K562 (cell line): ENCODE data around the gene EML6. TPM values are rescaled to one million over a fixed set of nuclear protein-coding genes. Genes with fewer than 3 reads are reported as not detected.

Experiments used
- ATAC-seq: fragments of 200-7000 bp; cut with Tn5 transposase; 3 replicates; pipeline ENCODE4 v1.9.1; 2020; ENCODE audit warnings: moderate library complexity
- BruUV-seq: library from RNA; stranded (reverse); fragments of 400-500 nt; replicated peaks from 2 replicates; lab custom pipeline; 2021; lab: Mats Ljungman, UMichigan
- CTCF ChIA-PET: fragments of 300-600 bp; formaldehyde crosslinking; extraction: SDS; loops from one replicate; lab custom pipeline; 2021; ENCODE audit warnings: low intra/inter-chr PET ratio; lab: Yijun Ruan, JAX
- POLR2A ChIA-PET: fragments of 300-600, 350-650 bp; sonication (Branson Sonifier 250); formaldehyde crosslinking; extraction: SDS; loops from one replicate; lab custom pipeline; 2021; ENCODE audit warnings: antibody characterized with exemption, inconsistent platforms; lab: Yijun Ruan, JAX
- DNase-seq, 4 experiments: peaks; one replicate each; pipeline versions ENCODE4 v3.0.0 to v3.0.0-alpha.2; 2011 to 2018; ENCODE audit warnings: low spot score in 3 of 4, mixed read lengths in 3 of 4; ENCODE audit errors: extremely low read depth in 1 of 4
- FAIRE-seq: peaks from 2 replicates; lab custom pipeline; 2011; peaks lifted over from hg19 to GRCh38; lab: Jason Lieb, UNC
- H2AFZ ChIP-seq: 2 replicates; pipeline ENCODE4 v1.6.0; 2011; ENCODE audit warnings: low read depth, low read length, control low read depth, inconsistent platforms
- H3K27ac ChIP-seq: fragments of 200-600 bp; 3 replicates; pipeline ENCODE4 v1.8.0; 2011; ENCODE audit warnings: low read depth, mild to moderate bottlenecking, control low read depth, inconsistent platforms, low read length, moderate library complexity, mixed read lengths; ENCODE audit errors: extremely low read depth
- H3K27me3 ChIP-seq, 2 experiments: fragments of 300-600 bp in 1 of 2; 2 replicates in 1 of 2; 3 replicates in 1 of 2; pipeline versions ENCODE4 v1.6.0 to v1.8.0; 2011; ENCODE audit warnings: inconsistent platforms in 2 of 2, low read length in 2 of 2, mild to moderate bottlenecking in 1 of 2, mixed read lengths in 1 of 2, moderate library complexity in 1 of 2; ENCODE audit not compliant: control insufficient read depth in 2 of 2, insufficient read depth in 2 of 2
- H3K36me3 ChIP-seq: fragments of 300-600 bp; 3 replicates; pipeline ENCODE4 v1.8.0; 2011; ENCODE audit warnings: mild to moderate bottlenecking, low read length, inconsistent platforms; ENCODE audit not compliant: control insufficient read depth, insufficient read depth
- H3K4me1 ChIP-seq, 2 experiments: fragments of 200-600 bp in 1 of 2; replicated peaks in 1 of 2; 2 replicates in 1 of 2; 3 replicates in 1 of 2; pipeline versions ENCODE4 v1.5.1 to v1.8.0; 2011; ENCODE audit warnings: inconsistent platforms in 2 of 2, low read length in 2 of 2, mild to moderate bottlenecking in 1 of 2, mixed read lengths in 1 of 2, moderate library complexity in 1 of 2; ENCODE audit not compliant: control insufficient read depth in 2 of 2, insufficient read depth in 2 of 2
- H3K4me2 ChIP-seq: 2 replicates; pipeline ENCODE4 v1.6.1; 2011; ENCODE audit warnings: low read length, control low read depth, inconsistent platforms, mixed read lengths; ENCODE audit not compliant: insufficient read depth
- H3K4me3 ChIP-seq: fragments of 200-600 bp; sonication (generic), shearing (Covaris generic); 2 replicates; pipeline ENCODE4 v1.5.1; 2016; ENCODE audit warnings: control low read depth, inconsistent platforms
- H3K79me2 ChIP-seq: fragments of 200-600 bp; 3 replicates; pipeline ENCODE4 v1.8.0; 2011; ENCODE audit warnings: low read length, inconsistent platforms; ENCODE audit not compliant: control insufficient read depth, insufficient read depth
- H3K9ac ChIP-seq, 2 experiments: 2 replicates each; pipeline versions ENCODE4 v1.6.0 to v1.6.1; 2011; ENCODE audit warnings: low read depth in 2 of 2, low read length in 2 of 2, control low read depth in 1 of 2, inconsistent platforms in 1 of 2, mild to moderate bottlenecking in 1 of 2, mixed read lengths in 1 of 2; ENCODE audit not compliant: insufficient read depth in 1 of 2
- H3K9me1 ChIP-seq: one replicate; pipeline ENCODE4 v1.6.0; 2011; ENCODE audit warnings: inconsistent platforms, mild to moderate bottlenecking, low read length, moderate library complexity; ENCODE audit not compliant: control insufficient read depth, insufficient read depth
- H3K9me3 ChIP-seq: replicated peaks from 2 replicates; pipeline ENCODE4 v1.5.1; 2011; ENCODE audit warnings: low read depth, low read length, inconsistent platforms; ENCODE audit not compliant: control insufficient read depth, insufficient read depth
- H4K20me1 ChIP-seq: replicated peaks from 2 replicates; pipeline ENCODE4 v1.6.1; 2011; ENCODE audit warnings: low read length, inconsistent platforms, mixed read lengths; ENCODE audit not compliant: control insufficient read depth, insufficient read depth
- AFF1 ChIP-seq, 2 experiments: fragments of 450-650 bp; IDR thresholded peaks; 2 replicates each; pipeline ENCODE4 v1.6.1; 2018; ENCODE audit warnings: mild to moderate bottlenecking in 2 of 2, low read depth in 1 of 2; ENCODE audit not compliant: partially characterized antibody in 2 of 2
- C11orf30 ChIP-seq: fragments of 450-650 bp; IDR thresholded peaks from 2 replicates; pipeline ENCODE4 v1.6.1; 2016; ENCODE audit warnings: low read depth, mild to moderate bottlenecking
- KLF1 ChIP-seq: fragments of 450-650 bp; IDR thresholded peaks from 2 replicates; pipeline ENCODE4 v1.6.1; 2016; ENCODE audit warnings: missing genetic modification characterization, missing compliant biosample characterization
- PKNOX1 ChIP-seq: fragments of 450-650 bp; IDR thresholded peaks from 2 replicates; pipeline ENCODE4 v1.6.1; 2016
- ZNF146 ChIP-seq: IDR thresholded peaks from one replicate; pipeline ENCODE4 v1.6.1; 2018; ENCODE audit warnings: missing compliant biosample characterization; ENCODE audit not compliant: unreplicated experiment
- ZNF316 ChIP-seq: fragments of 450-650 bp; IDR thresholded peaks from 2 replicates; pipeline ENCODE4 v1.6.1; 2016
- WGBS: fragments of 100-300 bp; shearing (Covaris generic); methylation state at CpG from one replicate; pipeline ENCODE4 v1.1.6; 2016; ENCODE audit warnings: low coverage, mixed read lengths; ENCODE audit not compliant: insufficient coverage; ENCODE audit errors: missing lambda C conversion rate; 5-methylcytosine and 5-hydroxymethylcytosine counted together
- in situ Hi-C: fragments of 300-500 bp; cut with MboI; formaldehyde crosslinking; loops from 4 replicates; pipeline ENCODE4 v1.15.0; 2018; ENCODE audit warnings: inconsistent platforms, mixed read lengths
- intact Hi-C: fragments of 100-400 bp; cut with micrococcal nuclease; formaldehyde crosslinking; loops from 2 replicates; pipeline ENCODE4 v1.14.2; 2022
- polyA plus RNA-seq, 8 experiments: library from polyadenylated mRNA; depleted of rRNA in 4 of 8; stranded (reverse) in 5 of 8; unstranded in 3 of 8; fragments of >200 nt; fragmentation: Nextera tagmentation in 2 of 8; fragmentation: Illumina TruSeq in 1 of 8; extraction: Ambion mirVana in 2 of 8; extraction: Trizol in 1 of 8; gene quantifications; 2 replicates each; pipeline versions ENCODE4 v1.2.1 to v1.2.3, GENCODE V29; 2011 to 2014; ENCODE audit warnings: inconsistent platforms in 1 of 8, missing spikeins in 1 of 8
- total RNA-seq, 7 experiments: library from RNA; depleted of rRNA in 6 of 7; stranded (reverse); fragments of >200 nt in 6 of 7; fragmentation: Illumina TruSeq in 2 of 7; extraction: Trizol in 2 of 7; gene quantifications; 2 replicates each; pipeline versions ENCODE4 v1.2.1 to v1.2.3, GENCODE V29; 2011 to 2021; ENCODE audit warnings: low replicate concordance in 1 of 7

The EML6 gene
- total and polyA plus RNA-seq, 9 of the 15 experiments (the other 6 are each of a cell fraction or from before 2014, with no cell fraction given): 0.07 to 0.56 (median 0.25) TPM

GRCh38 chr2:54912893-54913292 lies 189.4 kb downstream of the EML6 start:
- Histone ChIP-seq H3K4me1 (no peaks in the 10 kb centered on the region), H3K79me2 (no peaks in the 10 kb centered on the region), H3K4me3 (no peak overlapping the region), H3K27ac (no peak overlapping the region), H2AFZ (no peak overlapping the region), H4K20me1 (no peaks in the 10 kb centered on the region), H3K36me3 (no peaks in the 10 kb centered on the region), H3K4me2 (no peak overlapping the region), H3K9me3 (no peaks in the 10 kb centered on the region), H3K9me1 (no peaks in the 10 kb centered on the region), H3K9ac (no peak overlapping the region), H3K27me3 (no peaks in the 10 kb centered on the region; a peak in 1 of 5 replicates)
- FAIRE-seq (no peak), DNase-seq (no peak), ATAC-seq (no peak)
- intact Hi-C loops: no loop called here
- POLR2A ChIA-PET: interaction anchor here (0.8 kb wide), 1 partner anchor 163 kb away, joined by 3 read pairs; no protein-coding TSS in a partner anchor
- no TSS peak for BruUV-seq
- in situ Hi-C loops: no loop called here
- CTCF ChIA-PET: no interaction called here
- WGBS: 0% methylated on average over 1 of the region's 1 CpG
- peak; percentile 2 for TF ChIP-seq ZNF146 (CRISPR knock-in tag)
- no peak for TF ChIP-seq KLF1

- no peak overlapping the region for H3K27ac ChIP-seq
- TF ChIP-seq C11orf30: peak; percentile 23; the same call in 1 of the 2 replicates
- TF ChIP-seq AFF1 (IDR thresholded peaks at IDR 0.05; ENCODE audit: low read depth in 1 of 2, partially characterized antibody in 2 of 2): no peak
- TF ChIP-seq ZNF316: peak; percentile 73
- no peak for TF ChIP-seq PKNOX1
- no peaks in the 10 kb centered on the region for H3K9me3 ChIP-seq
- H3K27me3 ChIP-seq: no peaks in the 10 kb centered on the region; a peak in 1 of 5 replicates
- no TSS peak for BruUV-seq
- ChIA-PET CTCF (no interaction called here), POLR2A (no interaction called here)
- no peak overlapping the region for H2AFZ ChIP-seq
- no peaks in the 10 kb centered on the region for H4K20me1 ChIP-seq
- FAIRE-seq: no peak
- no peaks in the 10 kb centered on the region for H3K79me2 ChIP-seq
- no peak for ATAC-seq
- DNase-seq: no peak
- no peaks in the 10 kb centered on the region for H3K4me1 ChIP-seq
- no peak overlapping the region for H3K4me2 ChIP-seq
- intact Hi-C loops (no loop called here), in situ Hi-C loops (no loop called here)
- H3K9me1 ChIP-seq: no peaks in the 10 kb centered on the region
- no peak overlapping the region for H3K9ac ChIP-seq
- WGBS: 15% methylated on average over 2 of the region's 2 CpGs
- H3K4me3 ChIP-seq: no peak overlapping the region
- H3K36me3 ChIP-seq: no peaks in the 10 kb centered on the region
Measured at GRCh38 chr2:54914637-54915036, 191.2 kb downstream of the EML6 start.
